ENCODE measurements around the gene RSBN1. TPM values are rescaled to one million over a fixed set of nuclear protein-coding genes. Genes with fewer than 3 reads are reported as not detected.

The RSBN1 gene
- total and polyA plus RNA-seq, 5 experiments from 2014 or later, result 34.8 to 56.3 (median 39.1) TPM

DNA sequence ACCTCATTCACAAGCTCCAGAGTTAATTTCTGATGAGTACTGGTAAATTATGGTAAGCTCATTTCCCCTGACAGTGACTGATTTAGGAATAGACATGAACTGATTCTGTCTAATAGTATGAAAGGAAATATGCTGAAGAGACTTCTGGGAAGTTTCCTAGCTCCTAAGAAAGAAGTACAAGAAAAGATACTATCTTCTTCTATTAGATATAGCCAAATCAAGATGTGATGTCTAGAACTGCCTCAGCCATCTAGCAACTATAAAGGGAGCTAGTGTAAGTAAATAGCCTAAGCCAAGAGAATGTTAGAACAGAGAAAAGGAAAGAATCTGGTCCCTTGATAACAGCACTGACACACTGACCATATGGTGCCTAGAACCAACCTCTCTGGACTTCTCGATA is 42.2 kb downstream of the RSBN1 start:
- POLR2A ChIA-PET, result interaction anchor here (0.6 to 1.3 kb wide), 3 partner anchors 10 to 41 kb away, joined by 3 to 5 read pairs (median 3); no protein-coding TSS in a partner anchor
- peaks cover 5 to 79% (median 8%) of the 10 kb centered on the region in 3 donors for H3K36me3 Mint-ChIP-seq
- H3K9me3 Mint-ChIP-seq, result no peaks in the 10 kb centered on the region
- no peak for DNase-seq
- peak overlapping the region in 7 of 10 donors; percentile 1 to 74 (median 55) for H3K27ac Mint-ChIP-seq
- no peaks in the 10 kb centered on the region for H3K27me3 Mint-ChIP-seq
- ATAC-seq, result no peak
- H3K4me1 Mint-ChIP-seq, result peaks cover 14 to 28% (median 27%) of the 10 kb centered on the region in 4 donors
- no peak overlapping the region for H3K4me3 Mint-ChIP-seq

DNA sequence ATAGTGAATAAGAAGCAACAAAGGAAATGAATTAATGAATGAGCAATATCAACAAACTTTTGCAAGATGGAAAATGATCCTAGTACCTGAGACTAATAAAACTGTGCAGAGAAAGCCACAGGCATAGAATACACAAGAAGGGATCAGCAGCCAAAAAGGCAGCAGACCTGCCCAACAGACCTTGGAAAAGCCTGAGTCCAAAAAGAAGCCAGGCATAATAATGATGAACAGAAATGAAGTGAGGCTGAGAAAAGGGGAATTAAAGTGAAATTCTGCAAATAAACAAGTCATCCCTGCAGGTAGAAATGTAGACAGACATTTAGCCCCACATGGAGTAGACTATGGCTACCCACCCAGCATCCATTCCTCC is 42.7 kb downstream of the RSBN1 start:
- DNase-seq (no peak), ATAC-seq (no peak)
- Mint-ChIP-seq H3K9me3 (no peaks in the 10 kb centered on the region), H3K4me3 (no peak overlapping the region), H3K27me3 (no peaks in the 10 kb centered on the region), H3K36me3 (peaks cover 5 to 81% (median 8%) of the 10 kb centered on the region in 3 donors), H3K27ac (peak overlapping the region in 7 of 10 donors; percentile 26 to 82 (median 56)), H3K4me1 (peaks cover 14 to 28% (median 27%) of the 10 kb centered on the region in 4 donors)
- POLR2A ChIA-PET, result interaction anchor here (0.6 to 1.3 kb wide), 2 partner anchors 10 to 12 kb away, joined by 3 to 5 read pairs; no protein-coding TSS in a partner anchor

DNA sequence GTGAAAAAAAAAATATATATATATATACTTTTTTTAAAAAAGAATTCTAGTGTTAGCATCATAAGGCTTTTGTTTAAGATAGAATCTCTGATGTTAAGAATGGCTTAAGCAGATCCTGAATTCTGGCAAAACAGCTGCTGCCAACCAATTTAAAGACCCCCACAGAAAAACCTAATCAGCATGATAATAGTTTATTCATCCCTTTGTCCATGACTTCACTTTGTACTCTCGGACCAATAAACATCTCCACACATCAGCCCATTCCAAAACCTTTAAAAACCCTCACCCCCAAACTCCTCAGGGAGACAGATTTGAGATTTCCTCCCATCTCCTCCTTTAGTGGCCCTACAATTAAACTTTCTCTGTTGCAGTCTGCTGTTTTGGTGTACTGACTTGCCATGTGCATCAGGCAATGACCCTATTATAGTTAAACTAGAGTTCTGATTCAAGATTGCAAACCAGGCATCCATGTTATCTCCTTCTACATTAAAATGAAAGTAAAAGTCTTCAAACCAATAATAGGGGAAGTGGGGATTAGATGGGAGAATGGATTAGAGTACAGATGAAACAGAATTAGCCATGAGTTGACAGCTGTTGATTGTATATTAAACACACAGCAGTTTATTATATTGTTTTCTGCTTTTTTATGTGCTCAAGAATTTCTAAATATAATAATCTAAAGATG is 43.2 kb downstream of the RSBN1 start:
- ATAC-seq (no peak), DNase-seq (no peak)
- H3K4me3 Mint-ChIP-seq, result no peak overlapping the region
- H3K27ac Mint-ChIP-seq, result peak overlapping the region in 9 of 10 donors; percentile 10 to 82 (median 61)
- POLR2A ChIA-PET, result interaction anchor here (0.8 to 1.3 kb wide), 2 partner anchors 9 to 10 kb away, joined by 3 read pairs; no protein-coding TSS in a partner anchor
- no peaks in the 10 kb centered on the region for H3K9me3 Mint-ChIP-seq
- H3K4me1 Mint-ChIP-seq, result peaks cover 14 to 28% (median 27%) of the 10 kb centered on the region in 4 donors
- H3K36me3 Mint-ChIP-seq, result peaks cover 5 to 83% (median 8%) of the 10 kb centered on the region in 3 donors
- H3K27me3 Mint-ChIP-seq, result no peaks in the 10 kb centered on the region

GRCh38 chr1:113765306-113766230 is 46.7 kb downstream of the RSBN1 start:
- no peaks in the 10 kb centered on the region for H3K27me3 Mint-ChIP-seq
- H3K4me3 Mint-ChIP-seq, result no peak overlapping the region
- H3K4me1 Mint-ChIP-seq, result peaks cover 10 to 20% (median 18%) of the 10 kb centered on the region in 4 donors
- H3K27ac Mint-ChIP-seq, result peak overlapping the region in 6 of 10 donors; percentile 13 to 65 (median 31)
- ATAC-seq, result no peak
- no peaks in the 10 kb centered on the region for H3K9me3 Mint-ChIP-seq
- POLR2A ChIA-PET, result no interaction called here
- no peak for DNase-seq
- peaks cover 5 to 68% (median 8%) of the 10 kb centered on the region in 3 donors for H3K36me3 Mint-ChIP-seq

DNA sequence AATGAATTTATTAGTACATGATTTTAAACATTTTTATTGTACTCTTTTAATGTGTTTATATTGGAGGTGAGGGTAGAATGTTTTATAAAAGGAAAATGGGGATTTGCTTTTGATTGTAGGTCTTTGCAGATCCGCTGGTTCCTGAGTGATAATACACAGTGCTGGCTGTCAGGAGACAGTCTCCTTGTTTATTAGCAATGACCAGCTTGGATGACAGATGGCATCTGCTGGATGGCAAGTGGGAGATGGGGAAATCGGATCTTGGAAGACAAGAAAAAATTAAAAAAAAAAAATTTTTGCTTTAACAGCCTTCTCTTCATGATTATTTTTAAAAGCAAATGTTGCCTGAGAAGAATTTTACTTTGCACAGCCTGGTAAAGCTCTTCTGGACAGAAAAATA is 48.6 kb downstream of the RSBN1 start:
- Mint-ChIP-seq H3K27me3 (no peaks in the 10 kb centered on the region), H3K9me3 (no peaks in the 10 kb centered on the region), H3K36me3 (peaks cover 4 to 54% (median 5%) of the 10 kb centered on the region in 3 donors), H3K4me3 (no peak overlapping the region), H3K4me1 (peaks cover 5 to 12% (median 7%) of the 10 kb centered on the region in 4 donors), H3K27ac (peak overlapping the region in 3 of 10 donors; percentile 49 to 75 (median 58))
- ATAC-seq (no peak), DNase-seq (no peak)
- POLR2A ChIA-PET, result interaction anchor here (1.1 kb wide), 1 partner anchor 22 kb away, joined by 3 read pairs; no protein-coding TSS in a partner anchor

- H3K36me3 Mint-ChIP-seq, result peaks cover 0 to 37% (median 4%) of the 10 kb centered on the region in 3 donors
- no peaks in the 10 kb centered on the region for H3K9me3 Mint-ChIP-seq
- H3K4me1 Mint-ChIP-seq, result peaks cover 5 to 18% (median 15%) of the 10 kb centered on the region in 4 donors
- POLR2A ChIA-PET, result interaction anchor here (0.7 to 1.6 kb wide), 2 partner anchors 49 to 88 kb away, joined by 3 to 4 read pairs; no protein-coding TSS in a partner anchor
- H3K27ac Mint-ChIP-seq, result peak overlapping the region in 5 of 10 donors; percentile 6 to 89 (median 49)
- ATAC-seq, result no peak
- no peaks in the 10 kb centered on the region for H3K27me3 Mint-ChIP-seq
- no peak for DNase-seq
- H3K4me3 Mint-ChIP-seq, result no peak overlapping the region
These were observed 50.3 kb downstream of the RSBN1 start for GRCh38 chr1:113761937-113762336.

- Mint-ChIP-seq H3K27me3 (no peaks in the 10 kb centered on the region), H3K9me3 (no peaks in the 10 kb centered on the region), H3K4me3 (peak overlapping the region; percentile 87 to 97 (median 93)), H3K36me3 (peaks cover 0 to 22% (median 2%) of the 10 kb centered on the region in 3 donors), H3K27ac (peak overlapping the region; percentile 89 to 95 (median 92)), H3K4me1 (peaks cover 5 to 29% (median 16%) of the 10 kb centered on the region in 4 donors)
- DNase-seq (no peak), ATAC-seq (no peak)
- POLR2A ChIA-PET, result interaction anchor here (0.8 to 3.5 kb wide), 7 partner anchors 10 to 175 kb away, joined by 3 to 44 read pairs (median 7); partner anchors contain the start of gene RSBN1
These were observed 51.9 kb downstream of the RSBN1 start for GRCh38 chr1:113760102-113761080.

DNA sequence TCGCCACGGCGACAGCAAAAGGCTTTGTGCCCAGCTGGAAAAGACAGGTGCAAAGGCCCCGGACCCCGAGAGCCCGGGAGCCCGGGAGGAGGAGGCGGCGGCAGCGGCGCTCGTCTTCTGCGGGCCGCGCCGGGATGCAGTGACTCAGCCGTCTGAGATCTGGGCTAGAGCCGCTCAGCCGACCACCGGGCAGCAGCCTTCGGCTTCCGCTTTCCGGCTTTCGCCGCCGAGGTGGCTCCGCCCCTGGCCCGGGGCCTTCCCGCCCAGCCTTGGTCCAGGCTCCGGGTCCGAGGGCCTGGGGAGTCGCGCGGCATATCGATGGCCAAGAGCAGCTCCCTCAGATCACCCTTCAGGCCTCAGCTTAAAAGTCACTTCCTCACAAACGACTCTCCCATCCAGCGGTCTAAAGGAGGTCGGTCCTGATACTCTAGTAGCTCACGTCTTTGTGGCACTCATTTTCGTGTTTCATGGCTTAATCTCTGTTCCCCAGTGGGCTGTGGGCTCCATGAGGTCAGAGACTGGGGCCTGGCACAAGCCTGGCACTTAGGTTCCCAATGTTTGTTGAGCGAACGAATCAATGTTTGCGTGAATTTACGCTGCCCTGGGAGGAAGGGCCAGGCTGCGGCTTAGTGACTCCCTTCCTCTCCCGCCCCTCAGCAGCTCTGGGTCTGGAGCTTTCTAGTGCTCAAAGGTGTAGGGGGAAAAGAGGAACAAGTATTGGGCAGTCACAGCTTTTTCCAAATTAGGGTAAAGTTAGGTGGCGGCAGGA is 52.8 kb downstream of the RSBN1 start, which contains the start of gene PHTF1:
Gene PHTF1, minus strand, starts transcription at position 154 of the 769 bp plus-strand sequence. CDS start 783 bp downstream, outside the sequence.
- Mint-ChIP-seq H3K4me3 (peak within 1 kb of the TSS; percentile 87 to 97 (median 94)), H3K27me3 (no peaks in the 10 kb centered on the region), H3K4me1 (peaks cover 5 to 29% (median 16%) of the 10 kb centered on the region in 4 donors), H3K9me3 (no peaks in the 10 kb centered on the region), H3K27ac (peak within 1 kb of the TSS; percentile 89 to 95 (median 92)), H3K36me3 (peaks cover 0 to 13% (median 0%) of the 10 kb centered on the region in 3 donors)
- ATAC-seq (peak; percentile 58 to 73), DNase-seq (peak; percentile 3 to 69 (median 36))
- POLR2A ChIA-PET, result interaction anchor here (0.6 to 3.5 kb wide), 10 partner anchors 9 to 176 kb away, joined by 3 to 44 read pairs (median 5); partner anchors contain the start of genes AP4B1 and RSBN1

GRCh38 chr1:113758631-113759332 is 53.5 kb downstream of the RSBN1 start:
- H3K36me3 Mint-ChIP-seq, result peaks cover 0 to 10% (median 0%) of the 10 kb centered on the region in 3 donors
- H3K4me1 Mint-ChIP-seq, result peaks cover 5 to 29% (median 16%) of the 10 kb centered on the region in 4 donors
- no peaks in the 10 kb centered on the region for H3K27me3 Mint-ChIP-seq
- POLR2A ChIA-PET, result interaction anchor here (0.5 to 3.5 kb wide), 11 partner anchors 9 to 145 kb away, joined by 3 to 44 read pairs (median 4); partner anchors contain the start of genes AP4B1 and RSBN1
- peak overlapping the region; percentile 66 to 95 (median 88) for H3K27ac Mint-ChIP-seq
- H3K4me3 Mint-ChIP-seq, result peak overlapping the region; percentile 87 to 97 (median 94)
- no peaks in the 10 kb centered on the region for H3K9me3 Mint-ChIP-seq
- ATAC-seq, result peak; percentile 57 to 66
- peak; percentile 29 to 71 (median 54) for DNase-seq

- Mint-ChIP-seq H3K36me3 (peaks cover 0 to 3% (median 2%) of the 10 kb centered on the region in 3 donors), H3K9me3 (no peaks in the 10 kb centered on the region), H3K27ac (no peak overlapping the region), H3K4me3 (peak overlapping the region in 1 of 10 donors; percentile 26), H3K27me3 (no peaks in the 10 kb centered on the region), H3K4me1 (peaks cover 5 to 29% (median 16%) of the 10 kb centered on the region in 4 donors)
- no peak for ATAC-seq
- DNase-seq, result no peak
- POLR2A ChIA-PET, result interaction anchor here (1.1 kb wide), 1 partner anchor 56 kb away, joined by 3 read pairs; the partner anchor contains the start of gene RSBN1
These were observed 55.8 kb downstream of the RSBN1 start for GRCh38 chr1:113756461-113756860.
